Measurements from ENCODE around the gene TMEM232.
"Not testable (repeated sequence)": the region's sequence is repeated elsewhere in the genome, so short reads cannot be mapped to it uniquely, and the experiment has no call there.

TMEM232 gene

DNA sequence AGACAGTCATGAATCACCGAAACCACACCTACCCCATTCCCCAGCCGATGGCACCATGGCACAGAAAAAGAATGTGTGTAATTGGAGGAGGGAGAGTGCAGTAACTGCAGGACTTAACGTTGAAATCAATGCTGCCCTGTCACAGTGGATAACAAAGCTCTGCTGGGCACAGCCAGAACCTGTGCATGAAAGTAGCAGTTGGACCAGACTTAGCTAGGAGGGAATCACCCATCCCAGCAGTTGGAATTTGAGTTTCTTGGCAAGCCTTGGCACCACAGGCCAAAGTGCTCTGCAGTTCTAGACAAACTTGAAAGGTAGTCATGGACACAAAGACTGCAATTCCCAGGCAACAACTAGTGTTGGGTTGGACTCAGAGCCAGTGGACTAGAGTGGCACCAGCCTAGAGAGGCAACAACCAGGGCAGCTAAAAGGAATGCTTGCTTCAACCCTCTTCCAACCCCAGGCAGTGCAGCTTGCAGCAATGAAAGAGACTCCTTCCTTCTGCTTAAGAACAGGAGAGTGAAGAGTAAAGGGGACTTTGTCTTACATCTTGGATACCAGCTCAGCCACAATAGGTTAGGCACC is 19.1 kb downstream of the TMEM232 start:
- DNase-seq (ENCODE audit: low read depth): no peak
- no peak overlapping the region for H3K4me3 ChIP-seq (replicated peaks; ENCODE audit: low read depth, low read length)
- TF ChIP-seq, protein P1, sequence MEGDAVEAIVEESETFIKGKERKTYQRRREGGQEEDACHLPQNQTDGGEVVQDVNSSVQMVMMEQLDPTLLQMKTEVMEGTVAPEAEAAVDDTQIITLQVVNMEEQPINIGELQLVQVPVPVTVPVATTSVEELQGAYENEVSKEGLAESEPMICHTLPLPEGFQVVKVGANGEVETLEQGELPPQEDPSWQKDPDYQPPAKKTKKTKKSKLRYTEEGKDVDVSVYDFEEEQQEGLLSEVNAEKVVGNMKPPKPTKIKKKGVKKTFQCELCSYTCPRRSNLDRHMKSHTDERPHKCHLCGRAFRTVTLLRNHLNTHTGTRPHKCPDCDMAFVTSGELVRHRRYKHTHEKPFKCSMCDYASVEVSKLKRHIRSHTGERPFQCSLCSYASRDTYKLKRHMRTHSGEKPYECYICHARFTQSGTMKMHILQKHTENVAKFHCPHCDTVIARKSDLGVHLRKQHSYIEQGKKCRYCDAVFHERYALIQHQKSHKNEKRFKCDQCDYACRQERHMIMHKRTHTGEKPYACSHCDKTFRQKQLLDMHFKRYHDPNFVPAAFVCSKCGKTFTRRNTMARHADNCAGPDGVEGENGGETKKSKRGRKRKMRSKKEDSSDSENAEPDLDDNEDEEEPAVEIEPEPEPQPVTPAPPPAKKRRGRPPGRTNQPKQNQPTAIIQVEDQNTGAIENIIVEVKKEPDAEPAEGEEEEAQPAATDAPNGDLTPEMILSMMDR (IDR thresholded peaks at IDR 0.05; ENCODE audit: low read length, missing control alignments): no peak

DNA sequence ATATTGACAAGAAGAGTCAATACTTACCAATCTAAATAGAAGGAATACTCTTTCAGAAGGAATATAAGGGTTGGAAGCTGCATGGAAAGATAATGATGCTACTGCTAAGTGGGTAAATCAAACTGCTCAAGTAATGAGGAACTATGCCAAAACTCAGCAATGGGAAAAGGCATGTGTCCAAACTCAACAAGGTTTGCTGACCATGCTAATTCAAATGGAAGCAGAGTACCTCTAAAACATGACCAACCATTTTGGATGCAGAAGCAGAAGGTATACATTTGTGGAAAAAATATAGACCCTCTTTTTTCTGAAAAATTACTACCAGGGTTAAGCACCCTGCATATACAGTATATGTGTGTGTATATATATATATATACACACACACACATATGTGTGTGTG is 21.1 kb downstream of the TMEM232 start:
- no peak overlapping the region for H3K4me3 ChIP-seq (replicated peaks; ENCODE audit: low read depth, low read length)
- TF ChIP-seq, protein P1 (IDR thresholded peaks at IDR 0.05; ENCODE audit: low read length, missing control alignments): no peak
- no peak for DNase-seq (ENCODE audit: low read depth)

DNA sequence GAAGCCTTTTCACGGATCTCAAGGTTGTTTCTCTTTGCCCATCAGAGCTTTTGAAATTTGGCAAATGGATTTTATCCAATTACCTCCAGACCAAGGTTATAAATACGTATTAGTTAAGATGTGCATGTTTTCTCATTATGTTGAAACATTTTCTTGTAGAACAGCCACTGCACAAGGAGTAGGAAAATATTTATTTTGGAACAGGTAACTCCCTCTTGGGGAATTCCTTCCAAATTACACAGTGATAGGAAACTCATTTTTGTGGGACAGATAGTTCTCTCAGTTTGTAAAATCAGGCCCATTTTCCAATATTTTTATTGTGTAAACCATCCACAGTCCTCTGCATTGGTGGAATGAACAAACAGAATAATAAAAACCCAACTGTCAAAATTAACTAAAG is 23.0 kb downstream of the TMEM232 start:
- DNase-seq (ENCODE audit: low read depth): no peak
- H3K4me3 ChIP-seq (replicated peaks; ENCODE audit: low read depth, low read length): no peak overlapping the region
- TF ChIP-seq, protein P1 (IDR thresholded peaks at IDR 0.05; ENCODE audit: low read length, missing control alignments): no peak

DNA sequence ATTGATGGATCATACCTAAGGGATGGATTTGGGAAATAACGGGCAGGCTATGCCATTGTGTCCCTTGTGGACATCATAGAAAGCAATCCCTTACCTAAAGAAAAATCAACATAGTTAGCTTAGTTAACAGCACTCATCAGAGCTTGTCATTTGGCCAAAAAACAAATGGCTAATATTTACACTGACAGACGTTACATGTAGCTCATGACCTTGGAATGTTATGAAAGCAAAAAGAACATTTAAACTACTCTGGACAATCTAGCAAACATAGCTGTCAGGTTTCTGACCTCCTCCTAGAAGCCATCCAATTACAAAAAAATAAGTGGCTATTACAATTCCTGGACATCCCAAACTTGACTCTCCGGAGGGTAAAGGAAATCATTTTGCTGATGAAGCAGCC is 23.8 kb downstream of the TMEM232 start:
- DNase-seq (ENCODE audit: low read depth): no peak
- H3K4me3 ChIP-seq (replicated peaks; ENCODE audit: low read depth, low read length): no peak overlapping the region

DNA sequence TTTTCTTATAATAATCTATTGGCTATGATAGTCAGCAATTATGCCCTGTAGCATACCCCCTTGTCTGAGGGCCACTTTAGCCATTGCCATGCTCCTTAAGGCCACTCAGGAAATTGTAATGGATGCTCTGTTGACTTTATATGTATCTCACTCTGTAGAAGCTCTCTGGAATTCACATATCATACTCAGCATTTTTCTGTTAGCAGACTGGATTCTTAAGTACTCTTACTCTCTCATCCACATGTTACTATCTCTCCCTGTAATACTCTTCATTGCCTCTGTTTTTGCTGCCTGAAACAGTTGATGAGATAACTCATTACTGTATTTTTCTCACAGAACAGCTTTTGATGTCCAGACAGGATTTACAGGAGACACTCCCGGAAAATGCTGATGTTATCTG is 24.2 kb downstream of the TMEM232 start:
- H3K4me3 ChIP-seq (replicated peaks; ENCODE audit: low read depth, low read length): no peak overlapping the region
- TF ChIP-seq, protein P1 (IDR thresholded peaks at IDR 0.05; ENCODE audit: low read length, missing control alignments): no peak
- no peak for DNase-seq (ENCODE audit: low read depth)

More for the DNA sequence above, 23.8 kb downstream of the TMEM232 start:
- TF ChIP-seq, protein P1 (IDR thresholded peaks at IDR 0.05; ENCODE audit: low read length, missing control alignments): no peak

DNA sequence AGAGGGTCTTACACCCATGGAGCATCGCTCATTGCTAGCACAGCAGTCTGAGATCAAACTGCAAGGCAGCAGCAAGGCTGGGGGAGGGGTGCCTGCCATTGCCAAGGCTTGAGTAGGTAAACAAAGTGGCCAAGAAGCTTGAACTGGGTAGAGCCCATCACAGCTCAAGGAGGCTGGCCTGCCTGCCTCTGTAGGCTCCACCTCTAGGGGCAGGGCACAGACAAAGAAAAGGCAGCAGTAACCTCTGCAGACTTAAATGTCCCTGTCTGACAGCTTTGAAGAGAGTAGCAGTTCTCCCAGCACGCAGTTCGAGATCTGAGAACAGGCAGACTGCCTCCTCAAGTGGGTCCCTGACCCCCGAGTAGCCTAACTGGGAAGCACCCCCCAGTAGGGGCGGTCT is 33.8 kb downstream of the TMEM232 start:
- DNase-seq (ENCODE audit: low read depth); H3K4me3 ChIP-seq (replicated peaks; ENCODE audit: low read depth, low read length): not testable (repeated sequence)

DNA sequence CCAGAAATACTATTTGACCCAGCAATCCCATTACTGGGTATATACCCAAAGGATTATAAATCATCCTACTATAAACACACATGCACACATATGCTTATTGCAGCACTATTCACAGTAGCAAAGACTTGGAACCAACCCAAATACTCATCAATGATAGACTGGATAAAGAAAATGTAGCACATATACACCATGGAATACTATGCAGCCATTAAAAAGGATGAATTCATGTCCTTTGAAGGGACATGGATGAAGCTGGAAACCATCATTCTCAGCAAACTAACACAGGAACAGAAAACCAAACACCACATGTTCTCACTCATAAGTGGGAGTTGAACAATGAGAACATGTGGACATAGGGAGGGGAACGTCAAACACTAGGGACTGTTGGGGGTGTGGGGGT is 35.9 kb downstream of the TMEM232 start:
- DNase-seq (ENCODE audit: low read depth); H3K4me3 ChIP-seq (replicated peaks; ENCODE audit: low read depth, low read length): not testable (repeated sequence)

DNA sequence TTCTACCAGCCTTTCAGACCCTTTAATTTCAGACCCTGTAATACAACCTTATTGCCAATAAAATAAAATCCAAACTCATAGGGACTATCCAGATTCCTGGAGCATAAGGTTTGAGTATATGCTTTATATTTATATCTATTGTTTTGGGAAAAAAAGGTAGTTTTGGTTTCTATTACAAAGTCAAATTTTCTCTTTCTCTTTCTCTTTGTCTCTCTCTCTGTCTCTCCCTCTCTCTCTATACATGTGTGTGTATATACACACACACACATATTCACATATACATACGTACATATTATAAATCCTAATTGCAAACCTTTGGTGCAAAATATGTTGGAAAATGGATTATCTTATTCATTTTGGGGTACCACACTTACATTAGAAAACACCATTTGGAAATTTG is 39.0 kb downstream of the TMEM232 start:
- no peak for DNase-seq (ENCODE audit: low read depth)
- TF ChIP-seq, protein P1 (IDR thresholded peaks at IDR 0.05; ENCODE audit: low read length, missing control alignments): no peak
- H3K4me3 ChIP-seq (replicated peaks; ENCODE audit: low read depth, low read length): no peak overlapping the region
